HG03442 (cell line): Measurements from ENCODE around the gene ARMH3.

Experiments
- ATAC-seq: cut with Tn5 transposase; IDR thresholded peaks from one replicate; pipeline ENCODE4 v1.9.1; 2021; ENCODE audit warnings: mild to moderate bottlenecking, moderate library complexity; ENCODE audit not compliant: unreplicated experiment

Gene ARMH3

GRCh38 chr10:101838416-101838970 is 217.5 kb downstream of the ARMH3 start:
- no peak for ATAC-seq

DNA sequence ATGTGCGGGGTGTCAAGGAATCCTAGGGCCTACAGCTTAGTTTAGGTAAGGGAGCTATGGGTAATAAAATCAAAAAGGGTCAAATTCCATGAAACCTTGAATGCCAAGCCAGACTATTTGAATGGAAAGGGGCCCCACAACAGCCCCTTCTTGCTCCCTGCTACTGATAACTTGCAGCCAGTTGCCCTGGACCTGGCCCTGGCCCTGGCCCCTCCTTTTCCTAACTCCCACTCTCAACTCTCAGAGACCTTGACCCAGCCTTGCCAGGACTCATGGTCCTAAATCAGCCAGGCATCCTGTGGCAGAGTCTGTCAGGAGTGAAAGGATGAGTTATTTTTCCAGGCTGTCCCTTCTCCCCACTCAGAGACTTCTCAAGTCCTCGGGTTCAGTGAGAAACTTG is 218.2 kb downstream of the ARMH3 start:
- no peak for ATAC-seq

- ATAC-seq = no peak
Observed at GRCh38 chr10:101835362-101835761, 220.6 kb downstream of the ARMH3 start.

GRCh38 chr10:101834341-101834740 is 221.6 kb downstream of the ARMH3 start:
- ATAC-seq = no peak

DNA sequence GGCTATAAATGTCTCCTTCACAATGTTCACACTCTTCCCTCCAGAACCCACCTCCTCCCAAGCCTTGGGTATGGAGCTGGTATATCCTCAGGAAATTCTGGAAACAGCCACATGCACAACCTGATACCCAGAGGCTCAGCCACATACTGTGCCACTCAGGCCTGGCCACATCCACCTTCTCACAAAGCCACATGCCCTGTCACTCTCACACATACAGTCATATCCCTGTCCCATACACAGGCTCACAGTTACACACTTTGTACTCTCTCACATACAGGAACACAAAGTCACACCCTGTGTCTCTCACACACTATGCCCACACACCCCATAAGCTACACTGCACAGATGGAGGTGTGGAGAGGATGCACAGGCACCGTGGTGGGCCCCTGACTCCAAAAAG is 222.5 kb downstream of the ARMH3 start:
- ATAC-seq = no peak

GRCh38 chr10:101832325-101832771 is 223.6 kb downstream of the ARMH3 start:
- ATAC-seq = no peak

GRCh38 chr10:101831169-101831811 is 224.7 kb downstream of the ARMH3 start:
- ATAC-seq = peak; percentile 2

- ATAC-seq = peak; percentile 63
Observed at GRCh38 chr10:101830322-101831168, 225.4 kb downstream of the ARMH3 start.

DNA sequence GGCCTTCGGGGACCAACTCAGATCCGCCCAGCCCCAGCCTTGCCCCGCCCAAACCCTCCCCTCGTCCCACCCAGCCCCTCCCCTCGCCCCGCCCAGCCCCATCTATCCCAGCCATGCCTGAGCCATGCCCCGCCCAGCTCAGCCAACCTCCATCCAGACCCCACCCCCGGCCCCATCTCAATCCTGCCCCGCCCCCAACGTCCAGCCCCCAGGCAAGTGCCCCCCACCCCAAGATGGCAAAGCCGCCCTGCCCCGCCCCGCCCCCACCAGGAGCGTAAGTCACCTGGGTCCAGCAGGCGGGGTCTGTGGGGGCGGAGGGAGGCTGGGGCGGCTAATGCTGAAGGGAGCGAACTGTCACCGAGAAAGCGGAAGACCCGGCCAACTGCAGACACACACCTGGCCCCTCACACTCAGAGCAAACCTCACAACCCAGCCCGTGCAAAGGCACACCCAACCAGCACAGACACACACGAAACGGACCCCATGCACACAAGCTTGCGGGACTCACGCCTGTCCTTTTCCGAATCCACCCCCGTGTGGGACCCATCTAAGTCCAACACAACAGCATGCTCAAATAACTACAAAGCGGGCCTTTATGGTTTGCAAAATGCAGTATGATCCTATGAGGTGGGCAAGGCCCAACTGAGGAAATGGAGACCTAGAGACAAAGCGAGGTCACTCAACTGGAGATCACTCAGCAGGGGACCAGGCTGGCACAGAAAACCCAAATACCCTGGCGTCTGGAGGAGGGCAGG is 226.2 kb downstream of the ARMH3 start:
- ATAC-seq = peak; percentile 7

DNA sequence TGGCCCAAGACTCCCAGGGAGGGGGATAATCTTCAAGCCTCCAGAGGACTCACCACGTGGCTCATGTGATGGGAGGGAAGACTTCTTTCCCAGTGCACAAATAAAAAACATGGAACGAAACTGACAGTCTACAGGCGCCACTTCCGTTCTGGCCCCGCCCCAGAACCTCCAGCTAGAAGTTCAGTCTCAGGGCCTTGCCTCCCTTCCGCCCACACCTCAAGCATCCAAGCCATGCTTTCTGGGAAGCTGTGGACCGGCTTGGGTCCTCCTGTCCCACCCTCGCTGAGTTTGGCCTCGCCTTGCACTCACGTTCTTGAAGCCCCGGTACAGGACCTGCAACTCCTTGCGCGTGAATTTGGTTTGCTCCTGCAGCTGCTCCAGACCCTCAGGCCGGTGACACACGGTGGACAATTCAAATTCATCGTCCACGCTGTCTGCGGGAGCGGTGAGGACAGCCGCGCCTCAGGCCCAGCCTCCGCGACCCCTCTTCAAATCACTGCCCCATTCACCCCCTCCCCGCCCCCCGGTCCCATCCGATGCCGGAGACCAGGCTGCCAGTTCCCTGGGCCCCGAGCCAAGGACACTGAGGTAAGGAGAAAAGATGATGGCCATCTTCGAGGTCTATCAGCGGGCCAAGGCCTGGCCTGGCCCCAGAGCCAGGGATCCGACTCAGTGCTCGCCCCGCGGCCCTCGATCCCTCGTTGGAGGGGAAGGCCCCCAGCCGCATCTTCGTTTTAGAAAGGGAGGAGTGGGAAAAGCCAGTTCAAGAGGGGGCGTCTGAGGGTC is 227.0 kb downstream of the ARMH3 start:
- ATAC-seq = no peak

GRCh38 chr10:101827919-101828600 is 227.9 kb downstream of the ARMH3 start:
- ATAC-seq = no peak

DNA sequence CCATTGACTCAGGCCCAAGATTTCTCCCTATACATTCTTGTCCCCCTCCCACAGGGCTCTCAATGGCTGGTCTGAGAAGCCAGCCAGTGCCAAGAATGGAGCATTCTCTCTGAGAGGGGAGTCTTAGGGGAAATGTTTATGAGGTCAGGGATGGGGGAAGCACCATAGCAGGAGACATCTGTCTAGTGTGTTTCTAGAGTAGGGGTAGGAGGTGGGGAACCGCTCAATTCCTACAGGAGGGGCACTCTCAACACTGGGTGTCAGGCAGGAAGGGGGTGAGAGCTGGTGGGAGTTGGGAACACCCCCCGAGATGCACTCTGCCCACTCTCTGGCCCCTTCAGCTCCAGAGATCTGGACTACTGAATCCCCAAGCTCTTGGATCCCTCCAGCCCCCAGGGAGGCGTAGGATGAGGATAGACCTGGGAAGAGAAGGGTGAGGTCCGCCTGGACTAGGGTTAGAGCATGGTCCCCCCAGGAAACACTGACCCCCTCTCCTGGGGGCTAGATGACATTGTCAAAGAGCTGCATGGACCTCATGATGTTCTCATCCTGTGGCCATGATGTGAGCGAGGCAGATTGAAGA is 229.0 kb downstream of the ARMH3 start:
- no peak for ATAC-seq

GRCh38 chr10:101824736-101825135 is 231.2 kb downstream of the ARMH3 start:
- no peak for ATAC-seq

DNA sequence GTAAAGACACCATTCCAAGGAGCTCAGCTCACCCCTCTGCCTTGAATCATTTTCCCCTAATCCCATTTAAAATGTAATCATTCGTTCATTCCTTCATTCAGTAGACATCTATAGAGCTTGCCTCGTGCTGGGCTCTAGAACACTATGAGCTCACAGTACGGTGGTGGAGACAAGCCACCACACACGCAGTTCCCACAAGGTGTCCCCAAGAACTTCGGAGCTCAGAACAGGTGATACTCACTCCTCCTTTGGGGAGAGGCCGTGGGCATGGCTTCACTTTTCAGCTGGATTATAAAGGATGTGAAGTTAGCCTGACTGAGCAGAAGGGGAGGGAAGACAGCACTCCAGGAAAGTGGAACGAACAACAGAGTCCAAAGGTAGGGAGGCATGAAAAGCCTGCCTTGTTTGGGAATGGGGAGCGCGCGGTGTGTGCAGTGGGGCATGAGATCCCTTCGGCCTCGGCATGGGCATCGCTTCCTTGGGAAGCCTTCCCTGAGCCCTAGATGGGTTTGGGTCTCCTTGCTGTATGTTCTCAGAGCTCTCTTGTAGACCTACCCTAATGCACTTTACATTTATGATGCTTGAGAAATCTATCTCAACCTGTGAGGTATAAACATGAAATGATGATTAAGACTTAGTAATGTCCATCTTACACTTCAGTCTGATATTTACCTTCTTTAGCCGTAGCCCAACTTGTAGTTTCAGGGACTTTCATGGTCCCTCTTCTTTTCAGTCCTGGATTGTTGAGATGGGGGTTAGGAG is 236.9 kb downstream of the ARMH3 start:
- peak; percentile 14 for ATAC-seq

- ATAC-seq = peak; percentile 85
Observed at GRCh38 chr10:101818119-101818871, 237.7 kb downstream of the ARMH3 start, which contains the start of gene OGA. OGA (minus strand) TSS chr10:101818444; CDS start chr10:101818022, 422 bp downstream.

GRCh38 chr10:101817337-101818118 is 238.4 kb downstream of the ARMH3 start:
- ATAC-seq = no peak

DNA sequence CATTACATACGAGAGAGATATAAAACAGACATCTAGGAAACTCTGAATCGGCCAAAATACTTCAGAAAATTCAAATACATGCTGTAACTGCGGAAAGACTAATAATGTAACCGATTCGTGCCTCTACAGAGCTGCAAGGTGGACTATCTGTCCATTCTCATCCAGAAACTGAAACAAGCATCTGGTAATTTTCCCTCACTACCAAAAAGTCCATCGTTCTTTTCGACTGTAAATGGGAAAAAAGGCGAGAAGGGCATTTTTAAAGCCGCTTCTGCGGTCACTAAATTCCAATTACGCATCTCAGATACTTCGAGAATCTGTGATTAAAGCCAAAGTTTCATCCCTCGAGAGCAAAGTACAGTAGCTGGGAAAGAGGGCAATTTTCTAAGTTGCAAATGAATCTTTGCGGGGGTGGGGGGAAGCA is 239.0 kb downstream of the ARMH3 start:
- ATAC-seq = no peak
